DOHH2 (cell line): ENCODE measurements around the gene TVP23C.
"Not testable (repeated sequence)": the region's sequence is repeated elsewhere in the genome, so short reads cannot be mapped to it uniquely, and the experiment has no call there.

ENCODE experiments used
- H3F3A ChIP-seq: fragments of 200-600 bp; sonication (generic), shearing (Covaris generic); 2 replicates; pipeline ENCODE4 v1.6.0; 2016; ENCODE audit warnings: antibody characterized with exemption, mild to moderate bottlenecking; ENCODE audit not compliant: control insufficient read depth, insufficient read depth
- H3K27ac ChIP-seq: fragments of 200-600 bp; sonication (generic); 2 replicates; pipeline ENCODE4 v1.5.1; 2014; ENCODE audit warnings: low read depth, mild to moderate bottlenecking, low read length, moderate library complexity
- H3K27me3 ChIP-seq: fragments of 200-600 bp; sonication (generic); 2 replicates; pipeline ENCODE4 v1.6.1; 2014; ENCODE audit warnings: mild to moderate bottlenecking, low read length, mixed read lengths; ENCODE audit not compliant: control insufficient read depth
- H3K36me3 ChIP-seq: fragments of 200-600 bp; sonication (generic); 2 replicates; pipeline ENCODE4 v1.6.1; 2014; ENCODE audit warnings: mild to moderate bottlenecking, low read length, moderate library complexity, mixed read lengths; ENCODE audit not compliant: control insufficient read depth
- H3K4me1 ChIP-seq: fragments of 200-600 bp; sonication (generic); 2 replicates; pipeline ENCODE4 v1.6.1; 2014; ENCODE audit warnings: mild to moderate bottlenecking, low read length, mixed read lengths; ENCODE audit not compliant: control insufficient read depth
- H3K4me2 ChIP-seq: fragments of 200-600 bp; sonication (generic); 2 replicates; pipeline ENCODE4 v1.6.0; 2014; ENCODE audit warnings: mild to moderate bottlenecking, low read length, moderate library complexity
- H3K4me3 ChIP-seq: fragments of 200-600 bp; sonication (generic); 2 replicates; pipeline ENCODE4 v1.5.1; 2014; ENCODE audit warnings: mild to moderate bottlenecking, low read length, mixed read lengths
- H3K79me2 ChIP-seq: fragments of 200-600 bp; sonication (generic); 2 replicates; pipeline ENCODE4 v1.6.1; 2014; ENCODE audit warnings: mild to moderate bottlenecking, low read length, mixed read lengths; ENCODE audit not compliant: control insufficient read depth
- H3K9me2 ChIP-seq: fragments of 200-600 bp; sonication (generic); replicated peaks from 2 replicates; pipeline ENCODE4 v1.6.1; 2014; ENCODE audit warnings: mild to moderate bottlenecking, low read length, mixed read lengths; ENCODE audit not compliant: control insufficient read depth
- H3K9me3 ChIP-seq: fragments of 200-600 bp; sonication (generic); 2 replicates; pipeline ENCODE4 v1.6.1; 2014; ENCODE audit warnings: antibody characterized with exemption, low read length, mixed read lengths; ENCODE audit not compliant: control insufficient read depth, insufficient read depth
- H4K20me1 ChIP-seq: fragments of 200-600 bp; sonication (generic); 2 replicates; pipeline ENCODE4 v1.6.0; 2014; ENCODE audit warnings: low read depth, mild to moderate bottlenecking, antibody characterized with exemption, low read length, moderate library complexity; ENCODE audit not compliant: control insufficient read depth, insufficient read depth
- TF ChIP-seq, protein P1 (sequence below): fragments of 200-600 bp; sonication (generic); IDR thresholded peaks from one replicate; pipeline ENCODE4 v1.5.1; 2014; ENCODE audit warnings: antibody characterized with exemption, mild to moderate bottlenecking, low read depth, low read length; ENCODE audit not compliant: poor library complexity, severe bottlenecking

TVP23C gene

GRCh38 chr17:15549552-15549951, 13.7 kb downstream of the TVP23C start:
- H3K9me2 ChIP-seq, H4K20me1 ChIP-seq, H3K27ac ChIP-seq, H3F3A ChIP-seq, H3K27me3 ChIP-seq, H3K36me3 ChIP-seq, H3K4me2 ChIP-seq, H3K4me1 ChIP-seq, H3K9me3 ChIP-seq, H3K4me3 ChIP-seq, H3K79me2 ChIP-seq: not testable (repeated sequence)

GRCh38 chr17:15546604-15547003, 16.7 kb downstream of the TVP23C start:
- H3F3A ChIP-seq, H3K4me1 ChIP-seq: not testable (repeated sequence)

DNA sequence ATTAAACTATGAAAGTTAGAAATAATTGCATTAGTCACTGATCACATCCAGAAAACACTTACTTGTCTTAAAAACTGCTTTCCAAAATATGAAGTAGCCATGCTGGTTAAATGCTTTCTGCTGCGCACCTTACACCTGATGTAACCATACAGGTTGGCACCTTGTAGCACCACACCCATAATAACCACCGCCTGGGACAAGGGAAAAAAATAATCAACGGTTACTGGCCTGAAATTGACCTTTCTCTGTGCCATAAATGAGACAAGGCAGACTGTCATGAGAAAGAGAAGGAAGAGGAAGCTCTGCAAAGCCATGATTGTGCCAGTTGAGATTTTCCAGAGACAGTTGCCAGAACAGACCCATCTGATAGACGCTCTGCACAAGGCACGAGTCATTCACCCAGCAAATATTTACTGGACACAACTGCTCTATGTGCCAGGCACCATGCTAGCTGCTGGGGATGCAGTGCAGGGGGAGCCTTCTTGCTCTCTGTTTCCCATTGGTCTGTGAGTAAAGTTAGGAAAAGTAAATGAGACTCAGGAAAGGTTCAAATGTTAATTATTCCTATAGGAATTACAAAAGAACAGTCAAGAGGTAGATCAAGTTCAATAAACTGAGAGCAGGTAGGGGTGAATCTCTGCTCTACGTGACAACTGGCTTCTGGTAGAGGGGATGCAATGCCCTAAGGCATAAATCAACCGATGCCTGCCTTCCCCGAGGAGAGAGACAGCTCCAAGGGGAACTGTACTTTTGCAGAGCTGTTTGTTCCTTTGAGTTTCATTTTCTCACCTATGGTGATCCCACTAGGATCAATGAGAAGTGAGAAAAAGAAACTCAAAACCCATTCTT, 22.7 kb downstream of the TVP23C start:
- H3K9me3 ChIP-seq, H3K4me1 ChIP-seq, H3K36me3 ChIP-seq, H3K27me3 ChIP-seq, H4K20me1 ChIP-seq, H3K9me2 ChIP-seq, H3K27ac ChIP-seq, H3F3A ChIP-seq, H3K4me2 ChIP-seq, H3K4me3 ChIP-seq, H3K79me2 ChIP-seq: not testable (repeated sequence)

More at GRCh38 chr17:15546604-15547003, 16.7 kb downstream of the TVP23C start:
- not testable (repeated sequence) for H3K4me3 ChIP-seq, H3K79me2 ChIP-seq, H3K36me3 ChIP-seq, H3K27me3 ChIP-seq, H3K4me2 ChIP-seq, H3K9me3 ChIP-seq, H3K27ac ChIP-seq, H3K9me2 ChIP-seq, H4K20me1 ChIP-seq

DNA sequence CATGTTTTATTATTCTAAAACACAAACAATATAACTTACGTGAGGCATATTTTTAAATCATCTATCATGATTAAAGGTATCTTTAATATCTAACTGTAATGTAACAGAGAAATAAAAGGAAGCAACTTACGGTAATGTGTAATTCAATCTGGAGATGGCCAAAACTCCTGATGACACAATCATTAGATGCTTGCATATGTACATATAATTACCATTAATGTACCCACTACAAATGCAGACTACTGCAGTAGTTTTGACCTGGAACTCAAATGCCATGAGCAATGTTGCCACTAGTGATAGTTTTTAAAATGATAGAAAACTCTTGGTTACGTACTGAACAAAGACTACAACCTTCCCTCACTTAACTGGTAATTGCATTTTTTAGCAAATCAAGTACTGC, 30.2 kb downstream of the TVP23C start:
- not testable (repeated sequence) for H3K4me3 ChIP-seq, H3K36me3 ChIP-seq, H3K4me1 ChIP-seq, H3K27me3 ChIP-seq, H4K20me1 ChIP-seq, H3F3A ChIP-seq, H3K79me2 ChIP-seq, H3K27ac ChIP-seq, H3K9me2 ChIP-seq, H3K9me3 ChIP-seq, H3K4me2 ChIP-seq

GRCh38 chr17:15526292-15527218, 36.7 kb downstream of the TVP23C start:
- not testable (repeated sequence) for H3K9me2 ChIP-seq, H3F3A ChIP-seq, H3K36me3 ChIP-seq, H3K4me3 ChIP-seq, H3K27ac ChIP-seq, H3K9me3 ChIP-seq, H3K4me1 ChIP-seq, H4K20me1 ChIP-seq, H3K27me3 ChIP-seq, H3K4me2 ChIP-seq, H3K79me2 ChIP-seq
- TF ChIP-seq, protein P1, sequence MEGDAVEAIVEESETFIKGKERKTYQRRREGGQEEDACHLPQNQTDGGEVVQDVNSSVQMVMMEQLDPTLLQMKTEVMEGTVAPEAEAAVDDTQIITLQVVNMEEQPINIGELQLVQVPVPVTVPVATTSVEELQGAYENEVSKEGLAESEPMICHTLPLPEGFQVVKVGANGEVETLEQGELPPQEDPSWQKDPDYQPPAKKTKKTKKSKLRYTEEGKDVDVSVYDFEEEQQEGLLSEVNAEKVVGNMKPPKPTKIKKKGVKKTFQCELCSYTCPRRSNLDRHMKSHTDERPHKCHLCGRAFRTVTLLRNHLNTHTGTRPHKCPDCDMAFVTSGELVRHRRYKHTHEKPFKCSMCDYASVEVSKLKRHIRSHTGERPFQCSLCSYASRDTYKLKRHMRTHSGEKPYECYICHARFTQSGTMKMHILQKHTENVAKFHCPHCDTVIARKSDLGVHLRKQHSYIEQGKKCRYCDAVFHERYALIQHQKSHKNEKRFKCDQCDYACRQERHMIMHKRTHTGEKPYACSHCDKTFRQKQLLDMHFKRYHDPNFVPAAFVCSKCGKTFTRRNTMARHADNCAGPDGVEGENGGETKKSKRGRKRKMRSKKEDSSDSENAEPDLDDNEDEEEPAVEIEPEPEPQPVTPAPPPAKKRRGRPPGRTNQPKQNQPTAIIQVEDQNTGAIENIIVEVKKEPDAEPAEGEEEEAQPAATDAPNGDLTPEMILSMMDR, result peak; percentile 43

GRCh38 chr17:15524990-15525985, 38.0 kb downstream of the TVP23C start:
- H3K4me3 ChIP-seq, H4K20me1 ChIP-seq, H3K9me2 ChIP-seq, H3K79me2 ChIP-seq, H3K36me3 ChIP-seq, H3K27ac ChIP-seq, H3K4me2 ChIP-seq, H3K9me3 ChIP-seq, H3K27me3 ChIP-seq, H3F3A ChIP-seq, H3K4me1 ChIP-seq: not testable (repeated sequence)
